Measurements from ENCODE around the gene NEAT1.

DNA sequence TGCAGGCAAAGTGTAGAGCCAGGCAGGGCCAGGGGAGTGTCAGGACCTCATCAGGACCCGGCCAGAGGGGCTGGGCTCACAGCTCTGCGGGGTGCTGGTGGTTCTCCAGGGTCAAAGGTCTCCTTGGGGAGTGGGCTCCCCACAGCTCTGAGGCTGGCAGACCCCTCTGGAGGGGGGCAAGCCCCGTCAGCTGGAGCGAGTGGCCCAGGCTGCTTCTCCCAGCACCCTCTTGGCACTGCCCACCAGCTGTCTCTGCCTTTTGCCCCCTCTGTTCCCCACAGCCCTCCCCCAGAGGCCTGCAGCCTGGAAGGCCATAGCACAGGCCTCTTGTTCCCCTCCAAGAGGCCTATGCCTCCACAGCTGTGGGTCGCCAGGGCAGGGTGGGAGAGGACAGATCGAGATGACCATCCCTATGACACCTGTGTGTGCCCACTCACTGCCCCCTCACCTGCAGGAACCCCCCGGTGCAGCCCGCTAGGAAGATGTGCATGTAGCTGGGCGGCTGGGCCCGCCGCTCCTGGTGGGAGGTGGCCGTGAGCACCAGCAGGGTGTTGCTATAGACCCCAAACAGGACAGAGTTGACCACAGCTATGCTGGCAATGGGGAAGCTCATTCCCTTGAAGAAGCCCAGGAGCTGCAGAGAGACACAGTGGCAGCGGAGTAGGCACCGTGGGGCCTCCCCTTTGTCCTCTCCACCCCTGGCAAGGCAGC, 43.5 kb upstream of the NEAT1 start:
- TF ChIP-seq YY1 (IDR thresholded peaks at IDR 0.05; ENCODE audit: insufficient read depth, insufficient read length) (no peak), SUZ12 (IDR thresholded peaks at IDR 0.05; ENCODE audit: extremely low read depth, insufficient read depth, insufficient read length) (no peak), ZNF274 (IDR thresholded peaks at IDR 0.05; ENCODE audit: low read depth, low read length) (no peak)
